ENCODE measurements around the gene NCOR1. TPM values are rescaled to one million over a fixed set of nuclear protein-coding genes. Genes with fewer than 3 reads are reported as not detected.
"Not testable (repeated sequence)": the region's sequence is repeated elsewhere in the genome, so short reads cannot be mapped to it uniquely, and the experiment has no call there.

The NCOR1 gene
- total RNA-seq, 1 donor from 2014 or later: 104 TPM

GRCh38 chr17:16189791-16190348, 25.5 kb downstream of the NCOR1 start:
- no peak for TF ChIP-seq CTCF (IDR thresholded peaks at IDR 0.05; ENCODE audit: unreplicated experiment)
- H3K27ac Mint-ChIP-seq (ENCODE audit: unreplicated experiment): no peak overlapping the region
- H3K36me3 Mint-ChIP-seq (ENCODE audit: low read depth, unreplicated experiment): peaks cover 21% of the 10 kb centered on the region
- no peak overlapping the region for H3K4me3 Mint-ChIP-seq (ENCODE audit: unreplicated experiment)
- peaks cover 2% of the 10 kb centered on the region for H3K27me3 Mint-ChIP-seq (ENCODE audit: unreplicated experiment)
- no peak for DNase-seq (ENCODE audit: low spot score)
- no peaks in the 10 kb centered on the region for H3K9me3 Mint-ChIP-seq (ENCODE audit: unreplicated experiment)
- H3K4me1 Mint-ChIP-seq (ENCODE audit: unreplicated experiment): peaks cover 2% of the 10 kb centered on the region

DNA sequence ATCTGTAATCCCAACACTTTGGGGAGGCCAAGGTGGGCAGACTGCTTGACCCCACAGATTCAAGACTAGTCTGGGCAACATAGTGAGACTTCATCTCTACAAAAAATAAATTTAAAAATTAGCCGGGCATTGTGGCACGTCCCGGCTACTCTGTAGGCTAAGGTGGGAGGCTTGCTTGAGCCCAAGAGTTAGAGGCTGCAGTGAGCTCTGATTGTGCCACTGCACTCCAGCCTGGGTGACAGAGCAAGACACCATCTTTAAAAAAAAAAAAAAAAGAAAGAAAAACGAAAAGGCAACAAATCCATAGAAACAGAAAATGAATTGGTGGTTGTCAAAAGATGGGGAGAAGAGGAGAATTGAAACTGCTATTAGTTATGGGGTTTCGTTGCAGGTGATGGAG, 27.7 kb downstream of the NCOR1 start:
- no peaks in the 10 kb centered on the region for H3K9me3 Mint-ChIP-seq (ENCODE audit: unreplicated experiment)
- peaks cover 2% of the 10 kb centered on the region for H3K27me3 Mint-ChIP-seq (ENCODE audit: unreplicated experiment)
- no peak for DNase-seq (ENCODE audit: low spot score)
- TF ChIP-seq CTCF (IDR thresholded peaks at IDR 0.05; ENCODE audit: unreplicated experiment): no peak
- peaks cover 17% of the 10 kb centered on the region for H3K36me3 Mint-ChIP-seq (ENCODE audit: low read depth, unreplicated experiment)
- no peak overlapping the region for H3K4me3 Mint-ChIP-seq (ENCODE audit: unreplicated experiment)
- no peak overlapping the region for H3K27ac Mint-ChIP-seq (ENCODE audit: unreplicated experiment)
- peaks cover 2% of the 10 kb centered on the region for H3K4me1 Mint-ChIP-seq (ENCODE audit: unreplicated experiment)

GRCh38 chr17:16181581-16181980, 33.8 kb downstream of the NCOR1 start:
- peaks cover 18% of the 10 kb centered on the region for H3K36me3 Mint-ChIP-seq (ENCODE audit: low read depth, unreplicated experiment)
- H3K4me3 Mint-ChIP-seq (ENCODE audit: unreplicated experiment): no peak overlapping the region
- no peaks in the 10 kb centered on the region for H3K4me1 Mint-ChIP-seq (ENCODE audit: unreplicated experiment)
- TF ChIP-seq CTCF (IDR thresholded peaks at IDR 0.05; ENCODE audit: unreplicated experiment): no peak
- H3K9me3 Mint-ChIP-seq (ENCODE audit: unreplicated experiment): no peaks in the 10 kb centered on the region
- no peak overlapping the region for H3K27ac Mint-ChIP-seq (ENCODE audit: unreplicated experiment)
- peaks cover 2% of the 10 kb centered on the region for H3K27me3 Mint-ChIP-seq (ENCODE audit: unreplicated experiment)
- DNase-seq (ENCODE audit: low spot score): no peak

GRCh38 chr17:16178836-16179235, 36.5 kb downstream of the NCOR1 start:
- Mint-ChIP-seq H3K4me3 (ENCODE audit: unreplicated experiment) (no peak overlapping the region), H3K36me3 (ENCODE audit: low read depth, unreplicated experiment) (peaks cover 10% of the 10 kb centered on the region), H3K9me3 (ENCODE audit: unreplicated experiment) (no peaks in the 10 kb centered on the region), H3K4me1 (ENCODE audit: unreplicated experiment) (no peaks in the 10 kb centered on the region), H3K27ac (ENCODE audit: unreplicated experiment) (no peak overlapping the region), H3K27me3 (ENCODE audit: unreplicated experiment) (no peaks in the 10 kb centered on the region)
- no peak for TF ChIP-seq CTCF (IDR thresholded peaks at IDR 0.05; ENCODE audit: unreplicated experiment)
- DNase-seq (ENCODE audit: low spot score): no peak

DNA sequence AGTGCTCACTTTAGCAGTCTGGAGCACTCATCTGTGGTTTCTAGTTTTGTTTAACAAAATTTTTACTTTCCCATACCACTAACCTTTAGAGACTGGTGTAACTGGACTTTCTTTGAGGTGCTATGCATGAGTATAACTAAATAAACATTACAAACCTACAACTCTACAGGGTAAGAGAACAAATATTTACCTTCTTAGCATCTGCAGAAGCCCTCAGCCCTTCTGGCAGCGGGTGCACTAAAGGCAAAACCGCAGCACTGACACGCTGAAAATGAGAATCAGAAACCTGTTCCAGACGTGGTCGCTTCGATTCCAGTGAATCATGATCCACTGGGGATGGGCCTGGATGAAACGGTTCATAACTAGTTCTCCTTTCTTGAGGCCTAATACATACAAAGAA, 43.7 kb downstream of the NCOR1 start:
- no peaks in the 10 kb centered on the region for H3K27me3 Mint-ChIP-seq (ENCODE audit: unreplicated experiment)
- H3K27ac Mint-ChIP-seq (ENCODE audit: unreplicated experiment): no peak overlapping the region
- no peak overlapping the region for H3K4me3 Mint-ChIP-seq (ENCODE audit: unreplicated experiment)
- H3K4me1 Mint-ChIP-seq (ENCODE audit: unreplicated experiment): no peaks in the 10 kb centered on the region
- TF ChIP-seq CTCF (IDR thresholded peaks at IDR 0.05; ENCODE audit: unreplicated experiment): no peak
- no peak for DNase-seq (ENCODE audit: low spot score)
- no peaks in the 10 kb centered on the region for H3K9me3 Mint-ChIP-seq (ENCODE audit: unreplicated experiment)
- H3K36me3 Mint-ChIP-seq (ENCODE audit: low read depth, unreplicated experiment): no peaks in the 10 kb centered on the region

- H3K9me3 Mint-ChIP-seq (ENCODE audit: unreplicated experiment); DNase-seq (ENCODE audit: low spot score); H3K27me3 Mint-ChIP-seq (ENCODE audit: unreplicated experiment); H3K36me3 Mint-ChIP-seq (ENCODE audit: low read depth, unreplicated experiment); H3K4me1 Mint-ChIP-seq (ENCODE audit: unreplicated experiment); H3K4me3 Mint-ChIP-seq (ENCODE audit: unreplicated experiment); H3K27ac Mint-ChIP-seq (ENCODE audit: unreplicated experiment): not testable (repeated sequence)
Observed at GRCh38 chr17:16166766-16167165, 48.6 kb downstream of the NCOR1 start.

All from endothelial cell (in vitro differentiated cells).